Measurements from ENCODE around the gene TULP3. TPM values are rescaled to one million over a fixed set of nuclear protein-coding genes. Genes with fewer than 3 reads are reported as not detected.

Gene TULP3
- total and polyA plus RNA-seq, 10 of the 15 experiments (the other 5 are each of a cell fraction or from before 2014, with no cell fraction given): 3.1 to 10.4 (median 8.1) TPM

DNA sequence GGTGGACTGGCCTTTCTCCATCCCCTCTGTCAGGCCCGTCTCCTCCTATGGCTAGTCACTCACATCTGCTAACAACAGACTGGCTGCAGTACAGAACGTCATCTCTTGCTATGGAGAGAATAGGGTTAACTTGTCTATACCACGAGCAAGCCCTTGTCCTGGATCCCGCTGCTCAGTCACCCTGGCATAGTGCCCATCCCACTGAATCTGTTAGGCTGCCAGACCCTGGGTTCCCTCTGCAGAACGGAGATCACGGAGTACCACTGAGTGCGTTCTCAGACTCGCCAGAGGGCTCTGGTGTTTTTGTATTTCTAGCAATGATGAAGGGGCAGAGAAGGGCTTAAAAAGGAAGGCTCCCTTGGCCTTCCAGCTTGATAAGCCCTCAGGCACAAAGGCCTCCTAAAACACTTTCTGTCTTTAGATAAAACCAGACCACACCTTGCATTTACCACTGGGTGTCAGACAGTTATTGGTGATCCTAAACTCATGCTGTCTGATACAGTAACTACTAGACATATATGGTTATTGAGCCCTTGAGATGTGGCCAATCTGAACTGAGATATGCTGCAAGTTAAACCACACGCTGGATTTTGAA, 49.5 kb upstream of the TULP3 start (continued):
- TF ChIP-seq, protein P1, sequence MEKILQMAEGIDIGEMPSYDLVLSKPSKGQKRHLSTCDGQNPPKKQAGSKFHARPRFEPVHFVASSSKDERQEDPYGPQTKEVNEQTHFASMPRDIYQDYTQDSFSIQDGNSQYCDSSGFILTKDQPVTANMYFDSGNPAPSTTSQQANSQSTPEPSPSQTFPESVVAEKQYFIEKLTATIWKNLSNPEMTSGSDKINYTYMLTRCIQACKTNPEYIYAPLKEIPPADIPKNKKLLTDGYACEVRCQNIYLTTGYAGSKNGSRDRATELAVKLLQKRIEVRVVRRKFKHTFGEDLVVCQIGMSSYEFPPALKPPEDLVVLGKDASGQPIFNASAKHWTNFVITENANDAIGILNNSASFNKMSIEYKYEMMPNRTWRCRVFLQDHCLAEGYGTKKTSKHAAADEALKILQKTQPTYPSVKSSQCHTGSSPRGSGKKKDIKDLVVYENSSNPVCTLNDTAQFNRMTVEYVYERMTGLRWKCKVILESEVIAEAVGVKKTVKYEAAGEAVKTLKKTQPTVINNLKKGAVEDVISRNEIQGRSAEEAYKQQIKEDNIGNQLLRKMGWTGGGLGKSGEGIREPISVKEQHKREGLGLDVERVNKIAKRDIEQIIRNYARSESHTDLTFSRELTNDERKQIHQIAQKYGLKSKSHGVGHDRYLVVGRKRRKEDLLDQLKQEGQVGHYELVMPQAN (conservative IDR thresholded peaks at IDR 0.05): no peak

DNA sequence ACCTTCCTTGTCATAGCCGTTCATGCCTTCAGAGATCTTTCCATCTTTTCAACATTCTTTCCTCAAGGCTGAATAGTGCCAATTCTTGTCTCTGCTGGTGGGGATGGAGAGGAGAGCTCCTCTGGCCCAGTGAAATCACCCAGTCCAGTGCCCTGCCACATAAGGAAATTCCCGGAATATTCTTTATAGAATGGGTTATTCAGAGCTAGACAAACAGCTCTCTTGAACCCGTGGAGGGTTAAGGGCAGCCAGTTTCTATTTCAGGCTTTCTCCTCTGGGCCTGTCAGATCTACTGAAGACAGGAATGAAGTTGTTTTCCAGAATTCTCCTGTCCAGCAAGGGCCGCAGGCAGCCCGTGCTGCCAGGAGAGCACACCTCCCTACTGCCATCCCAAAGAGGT, 47.7 kb upstream of the TULP3 start:
- no TSS peak for BruUV-seq (replicated peaks)
- TF ChIP-seq POU2F2 (IDR thresholded peaks at IDR 0.05; ENCODE audit: borderline replicate concordance, low read depth, low read length) (no peak), NFYB (IDR thresholded peaks at IDR 0.05; ENCODE audit: insufficient read depth, low read depth, low read length) (no peak), KLF5 (IDR thresholded peaks at IDR 0.05; ENCODE audit: partially characterized antibody) (no peak), BMI1 (IDR thresholded peaks at IDR 0.05; ENCODE audit: borderline replicate concordance) (no peak)
- TF ChIP-seq, protein P2, sequence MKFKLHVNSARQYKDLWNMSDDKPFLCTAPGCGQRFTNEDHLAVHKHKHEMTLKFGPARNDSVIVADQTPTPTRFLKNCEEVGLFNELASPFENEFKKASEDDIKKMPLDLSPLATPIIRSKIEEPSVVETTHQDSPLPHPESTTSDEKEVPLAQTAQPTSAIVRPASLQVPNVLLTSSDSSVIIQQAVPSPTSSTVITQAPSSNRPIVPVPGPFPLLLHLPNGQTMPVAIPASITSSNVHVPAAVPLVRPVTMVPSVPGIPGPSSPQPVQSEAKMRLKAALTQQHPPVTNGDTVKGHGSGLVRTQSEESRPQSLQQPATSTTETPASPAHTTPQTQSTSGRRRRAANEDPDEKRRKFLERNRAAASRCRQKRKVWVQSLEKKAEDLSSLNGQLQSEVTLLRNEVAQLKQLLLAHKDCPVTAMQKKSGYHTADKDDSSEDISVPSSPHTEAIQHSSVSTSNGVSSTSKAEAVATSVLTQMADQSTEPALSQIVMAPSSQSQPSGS (IDR thresholded peaks at IDR 0.05; ENCODE audit: low read length): no peak
- Histone ChIP-seq H3K27ac (ENCODE audit: control insufficient read depth, insufficient read depth) (no peak overlapping the region), H3K4me1 (ENCODE audit: control insufficient read depth, insufficient read depth, low read length) (no peaks in the 10 kb centered on the region), H2AFZ (ENCODE audit: control insufficient read depth, low read depth, low read length) (no peak overlapping the region), H3K4me3 (no peak overlapping the region), H3K79me2 (ENCODE audit: control insufficient read depth, insufficient read depth, low read length) (no peaks in the 10 kb centered on the region), H3K9ac (ENCODE audit: control insufficient read depth, insufficient read depth, low read length) (no peak overlapping the region), H3K27me3 (replicated peaks in 1 of 2; ENCODE audit: control insufficient read depth in 2 of 2, insufficient read depth in 2 of 2, low read length in 1 of 2) (no peaks in the 10 kb centered on the region), H3K9me3 (replicated peaks; ENCODE audit: control insufficient read depth, insufficient read depth, low read length) (no peaks in the 10 kb centered on the region), H3K36me3 (ENCODE audit: control insufficient read depth in 2 of 2, insufficient read depth in 2 of 2, low read length in 1 of 2) (no peaks in the 10 kb centered on the region; a peak in 1 of 4 replicates), H3K4me2 (ENCODE audit: control insufficient read depth, insufficient read depth) (no peak overlapping the region), H4K20me1 (ENCODE audit: control insufficient read depth, insufficient read depth) (no peaks in the 10 kb centered on the region)
- no peak for DNase-seq (ENCODE audit: low read depth, low spot score)
- no peak for ATAC-seq
- WGBS (ENCODE audit: insufficient coverage, insufficient replicate concordance, low lambda C conversion rate, missing lambda C conversion rate): 98% methylated on average over 5 of the region's 5 CpGs
- RAD21 ChIA-PET (ENCODE audit: unreplicated experiment): no interaction called here
- POLR2A ChIA-PET: no interaction called here
- SMC1A ChIA-PET (ENCODE audit: uncharacterized antibody, unreplicated experiment): no interaction called here
- FAIRE-seq: no peak
- in situ Hi-C loops (cut with MboI): no loop called here
- CTCF ChIA-PET: no interaction called here
- intact Hi-C loops (cut with micrococcal nuclease; ENCODE audit: unreplicated experiment): no loop called here
